Colonic mucosa (tissue), 4 donors: ENCODE results near the gene EGFLAM. TPM values are rescaled to one million over a fixed set of nuclear protein-coding genes. Genes with fewer than 3 reads are reported as not detected.

Experiments used
- DNase-seq: peaks from one replicate; pipeline ENCODE4 v3.0.0-alpha.2; 2020
- H3K27ac ChIP-seq: fragments of 200-600 bp; one replicate; pipeline ENCODE4 v1.8.0; 2021
- H3K27me3 ChIP-seq: fragments of 200-600 bp; one replicate; pipeline ENCODE4 v1.8.0; 2021
- H3K36me3 ChIP-seq: fragments of 200-600 bp; one replicate; pipeline ENCODE4 v1.8.0; 2021
- H3K4me1 ChIP-seq: fragments of 200-600 bp; one replicate; pipeline ENCODE4 v1.8.0; 2021; ENCODE audit warnings: mild to moderate bottlenecking
- H3K4me3 ChIP-seq: fragments of 200-600 bp; one replicate; pipeline ENCODE4 v1.8.0; 2021
- H3K9ac ChIP-seq, 2 donors: one replicate each; pipeline ENCODE4 v1.7.0; 2013; ENCODE audit warnings: control low read depth in 2 of 2, low read depth in 2 of 2, low read length in 2 of 2
- H3K9me3 ChIP-seq: fragments of 200-600 bp; one replicate; pipeline ENCODE4 v1.8.0; 2021
- CTCF ChIP-seq: fragments of 200-600 bp; IDR thresholded peaks from one replicate; pipeline ENCODE4 v1.8.0; 2022; ENCODE audit warnings: antibody characterized with exemption, mild to moderate bottlenecking
- intact Hi-C: fragments of 100-400 bp; cut with DNase I; formaldehyde crosslinking; loops from one replicate; pipeline ENCODE4 v1.14.1; 2022
- total RNA-seq, 2 donors: library from RNA; stranded (reverse); fragmentation: NEBNext Ultra II Directional in 1 of 2; extraction: Animal tissue kit (Norgen Biotek cat#: 25700) in 1 of 2; gene quantifications; one replicate each; pipeline ENCODE4 v1.2.1, GENCODE V29; 2021
- donor health status: healthy.
- donor health status: DM: no; HTN: no; CAD: no.
- donor health status: DM: no; HTN: no; CAD: no.

Gene EGFLAM
- total RNA-seq, 2 donors from 2014 or later, result 0.40 to 2.0 TPM

DNA sequence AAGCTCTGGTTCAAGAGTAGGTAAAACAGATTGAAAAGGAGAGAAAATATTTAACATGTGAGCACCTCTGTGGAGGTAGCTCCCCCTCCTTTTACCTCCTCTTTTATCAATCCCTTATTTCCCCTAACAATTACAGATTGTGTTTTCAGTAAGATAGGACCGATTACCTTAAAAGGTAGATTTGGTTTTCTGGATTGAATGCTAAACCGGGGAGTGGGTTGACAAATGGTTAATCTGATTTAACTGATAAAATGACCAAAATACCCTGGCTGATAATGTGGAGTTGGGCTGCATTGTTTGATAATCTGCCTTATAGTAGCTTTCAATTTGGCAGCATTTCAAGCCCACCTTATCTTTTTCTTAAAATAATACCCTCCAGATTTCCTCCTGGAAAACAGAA, 83.9 kb downstream of the EGFLAM start:
- TF ChIP-seq CTCF, result no peak
- intact Hi-C loops, result no loop called here

DNA sequence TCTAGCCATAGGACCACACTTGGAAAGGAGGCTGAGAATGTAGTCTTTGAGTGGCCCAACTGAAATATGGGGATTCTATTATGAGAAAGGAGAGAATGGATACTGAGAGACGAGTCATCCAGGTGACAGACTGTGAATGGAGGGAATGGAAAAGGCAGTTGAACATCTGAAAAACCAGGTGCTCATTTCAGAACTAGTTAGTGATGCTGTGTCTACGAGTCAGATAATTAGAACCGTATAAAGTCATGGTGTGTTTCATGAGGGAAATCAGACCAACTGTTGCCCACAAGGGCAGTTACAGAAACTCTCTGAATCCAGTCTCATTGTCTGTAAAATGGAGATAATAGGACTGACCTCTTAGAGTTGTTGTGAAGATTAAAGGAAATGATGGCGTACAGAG, 86.5 kb downstream of the EGFLAM start:
- H3K27me3 ChIP-seq, result no peaks in the 10 kb centered on the region
- H3K9ac ChIP-seq, result no peak overlapping the region
- H3K36me3 ChIP-seq, result no peaks in the 10 kb centered on the region
- no peak for DNase-seq
- H3K4me1 ChIP-seq, result no peaks in the 10 kb centered on the region
- no peak overlapping the region for H3K4me3 ChIP-seq
- no peak overlapping the region for H3K27ac ChIP-seq
- intact Hi-C loops, result no loop called here
- TF ChIP-seq CTCF, result no peak
- no peaks in the 10 kb centered on the region for H3K9me3 ChIP-seq

More for the DNA sequence above, 83.9 kb downstream of the EGFLAM start:
- H3K9ac ChIP-seq, result no peak overlapping the region
- H3K36me3 ChIP-seq, result no peaks in the 10 kb centered on the region
- no peak overlapping the region for H3K4me3 ChIP-seq
- no peaks in the 10 kb centered on the region for H3K4me1 ChIP-seq
- no peak for DNase-seq
- no peaks in the 10 kb centered on the region for H3K9me3 ChIP-seq
- no peaks in the 10 kb centered on the region for H3K27me3 ChIP-seq
- no peak overlapping the region for H3K27ac ChIP-seq

GRCh38 chr5:38346593-38346992, 88.2 kb downstream of the EGFLAM start:
- Histone ChIP-seq H3K4me1 (no peaks in the 10 kb centered on the region), H3K9ac (no peak overlapping the region), H3K36me3 (no peaks in the 10 kb centered on the region), H3K27me3 (no peaks in the 10 kb centered on the region), H3K4me3 (no peak overlapping the region), H3K9me3 (no peaks in the 10 kb centered on the region), H3K27ac (no peak overlapping the region)
- DNase-seq, result no peak
- TF ChIP-seq CTCF, result no peak
- intact Hi-C loops, result no loop called here

- H3K9ac ChIP-seq, result no peak overlapping the region
- no peak overlapping the region for H3K4me3 ChIP-seq
- intact Hi-C loops, result no loop called here
Observed at GRCh38 chr5:38347040-38347763, 88.8 kb downstream of the EGFLAM start.

GRCh38 chr5:38347896-38348295, 89.5 kb downstream of the EGFLAM start:
- Histone ChIP-seq H3K27me3 (no peaks in the 10 kb centered on the region), H3K9ac (no peak overlapping the region), H3K36me3 (no peaks in the 10 kb centered on the region), H3K27ac (no peak overlapping the region), H3K9me3 (no peaks in the 10 kb centered on the region), H3K4me3 (no peak overlapping the region), H3K4me1 (no peaks in the 10 kb centered on the region)
- TF ChIP-seq CTCF, result no peak
- no peak for DNase-seq
- intact Hi-C loops, result no loop called here

More at GRCh38 chr5:38347040-38347763, 88.8 kb downstream of the EGFLAM start:
- no peak for TF ChIP-seq CTCF
- no peaks in the 10 kb centered on the region for H3K9me3 ChIP-seq
- H3K27ac ChIP-seq, result no peak overlapping the region
- H3K36me3 ChIP-seq, result no peaks in the 10 kb centered on the region
- H3K27me3 ChIP-seq, result no peaks in the 10 kb centered on the region
- no peak for DNase-seq
- H3K4me1 ChIP-seq, result no peaks in the 10 kb centered on the region
